ENCODE measurements around the gene OR51G2.
"Not testable (repeated sequence)": the region's sequence is repeated elsewhere in the genome, so short reads cannot be mapped to it uniquely, and the experiment has no call there.

Gene OR51G2, protein sequence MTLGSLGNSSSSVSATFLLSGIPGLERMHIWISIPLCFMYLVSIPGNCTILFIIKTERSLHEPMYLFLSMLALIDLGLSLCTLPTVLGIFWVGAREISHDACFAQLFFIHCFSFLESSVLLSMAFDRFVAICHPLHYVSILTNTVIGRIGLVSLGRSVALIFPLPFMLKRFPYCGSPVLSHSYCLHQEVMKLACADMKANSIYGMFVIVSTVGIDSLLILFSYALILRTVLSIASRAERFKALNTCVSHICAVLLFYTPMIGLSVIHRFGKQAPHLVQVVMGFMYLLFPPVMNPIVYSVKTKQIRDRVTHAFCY

DNA sequence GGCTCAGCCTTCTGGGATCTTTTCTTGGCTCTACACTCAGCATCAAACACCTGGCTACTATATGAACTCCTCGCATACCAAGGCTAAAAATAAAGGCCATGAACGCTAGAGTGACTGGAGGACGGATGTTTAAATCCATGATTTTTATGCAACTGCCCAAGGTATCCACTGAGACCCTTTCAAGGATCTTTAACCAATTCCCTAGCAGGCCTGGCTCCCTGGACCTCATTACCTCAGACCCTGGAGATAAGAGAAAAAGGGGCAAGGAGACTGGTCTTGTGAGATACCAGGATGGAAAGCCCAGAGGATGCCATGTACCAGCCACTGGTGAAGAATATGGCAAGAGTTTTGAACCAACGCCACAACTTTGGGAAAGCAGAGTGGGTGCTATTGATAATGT, at the start of gene OR51G2:
OR51G2 (minus strand) TSS at position 101 of the 400 bp plus-strand sequence. CDS start 3,687 bp downstream, outside the sequence.
- no peak for DNase-seq (ENCODE audit: low read depth)
- no peak within 1 kb of the TSS for H3K4me3 ChIP-seq (ENCODE audit: low read length)
- TF ChIP-seq, protein P1, sequence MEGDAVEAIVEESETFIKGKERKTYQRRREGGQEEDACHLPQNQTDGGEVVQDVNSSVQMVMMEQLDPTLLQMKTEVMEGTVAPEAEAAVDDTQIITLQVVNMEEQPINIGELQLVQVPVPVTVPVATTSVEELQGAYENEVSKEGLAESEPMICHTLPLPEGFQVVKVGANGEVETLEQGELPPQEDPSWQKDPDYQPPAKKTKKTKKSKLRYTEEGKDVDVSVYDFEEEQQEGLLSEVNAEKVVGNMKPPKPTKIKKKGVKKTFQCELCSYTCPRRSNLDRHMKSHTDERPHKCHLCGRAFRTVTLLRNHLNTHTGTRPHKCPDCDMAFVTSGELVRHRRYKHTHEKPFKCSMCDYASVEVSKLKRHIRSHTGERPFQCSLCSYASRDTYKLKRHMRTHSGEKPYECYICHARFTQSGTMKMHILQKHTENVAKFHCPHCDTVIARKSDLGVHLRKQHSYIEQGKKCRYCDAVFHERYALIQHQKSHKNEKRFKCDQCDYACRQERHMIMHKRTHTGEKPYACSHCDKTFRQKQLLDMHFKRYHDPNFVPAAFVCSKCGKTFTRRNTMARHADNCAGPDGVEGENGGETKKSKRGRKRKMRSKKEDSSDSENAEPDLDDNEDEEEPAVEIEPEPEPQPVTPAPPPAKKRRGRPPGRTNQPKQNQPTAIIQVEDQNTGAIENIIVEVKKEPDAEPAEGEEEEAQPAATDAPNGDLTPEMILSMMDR (conservative IDR thresholded peaks at IDR 0.05; ENCODE audit: low read length) = no peak

DNA sequence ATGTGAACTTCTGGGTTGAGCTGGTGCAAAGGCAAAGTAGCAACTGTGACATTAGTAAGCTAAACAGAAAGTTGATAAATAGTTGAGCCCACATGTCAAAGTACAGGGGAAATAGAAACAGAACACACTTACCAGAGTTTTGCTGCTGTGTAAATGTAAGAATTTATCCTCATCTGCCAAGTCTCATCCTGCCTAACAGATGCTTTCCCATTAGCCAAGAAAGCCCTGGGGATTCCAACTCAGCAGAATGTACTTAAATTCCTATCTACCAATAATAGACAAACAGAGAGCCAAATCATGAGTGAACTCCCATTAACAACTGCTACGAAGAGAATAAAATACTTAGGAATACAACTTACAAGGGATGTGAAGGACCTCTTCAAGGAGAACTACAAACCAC, 43.7 kb upstream of the OR51G2 start:
- TF ChIP-seq, protein P1 (conservative IDR thresholded peaks at IDR 0.05; ENCODE audit: low read length) = no peak
- H3K4me3 ChIP-seq (ENCODE audit: low read length) = no peak overlapping the region
- no peak for DNase-seq (ENCODE audit: low read depth)

DNA sequence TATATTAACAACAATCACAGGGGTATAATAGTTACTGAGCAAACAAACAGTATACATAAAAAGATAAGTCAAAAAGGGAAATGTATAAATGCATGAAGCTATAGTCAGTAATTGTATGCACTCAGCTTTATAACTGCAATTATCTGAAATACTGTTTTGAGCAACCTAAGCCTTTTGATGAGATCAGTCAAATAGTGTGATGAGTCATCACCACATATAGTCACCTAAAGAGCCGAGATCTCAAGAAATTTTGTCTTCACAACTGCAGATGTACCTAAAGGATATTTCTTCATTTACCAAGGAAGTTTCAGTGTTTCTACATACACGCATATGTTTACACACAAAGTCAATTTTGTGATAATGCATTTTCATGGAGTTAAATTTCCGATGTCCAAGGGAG, 41.7 kb upstream of the OR51G2 start:
- TF ChIP-seq, protein P1 (conservative IDR thresholded peaks at IDR 0.05; ENCODE audit: low read length) = no peak
- DNase-seq (ENCODE audit: low read depth) = no peak
- H3K4me3 ChIP-seq (ENCODE audit: low read length) = no peak overlapping the region

DNA sequence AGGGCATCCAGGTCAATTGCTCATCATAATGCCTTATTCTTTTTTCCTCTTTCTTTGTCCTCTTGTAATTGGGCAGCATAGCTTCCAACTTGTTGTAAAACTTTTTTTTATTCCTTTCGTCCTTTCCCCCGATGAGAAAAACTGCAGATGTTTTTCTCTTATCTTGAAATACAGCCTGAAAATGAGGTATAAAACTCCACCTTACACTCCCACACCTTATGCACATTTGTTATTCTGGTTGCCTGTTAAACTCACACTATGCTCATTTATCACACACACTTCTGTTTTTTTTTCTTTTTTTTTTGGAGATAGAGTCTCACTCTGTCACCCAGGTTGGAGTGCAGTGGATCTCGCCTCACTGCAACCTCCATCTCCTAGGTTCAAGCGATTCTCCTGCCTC, 38.2 kb upstream of the OR51G2 start:
- DNase-seq (ENCODE audit: low read depth) = no peak
- TF ChIP-seq, protein P1 (conservative IDR thresholded peaks at IDR 0.05; ENCODE audit: low read length) = no peak

DNA sequence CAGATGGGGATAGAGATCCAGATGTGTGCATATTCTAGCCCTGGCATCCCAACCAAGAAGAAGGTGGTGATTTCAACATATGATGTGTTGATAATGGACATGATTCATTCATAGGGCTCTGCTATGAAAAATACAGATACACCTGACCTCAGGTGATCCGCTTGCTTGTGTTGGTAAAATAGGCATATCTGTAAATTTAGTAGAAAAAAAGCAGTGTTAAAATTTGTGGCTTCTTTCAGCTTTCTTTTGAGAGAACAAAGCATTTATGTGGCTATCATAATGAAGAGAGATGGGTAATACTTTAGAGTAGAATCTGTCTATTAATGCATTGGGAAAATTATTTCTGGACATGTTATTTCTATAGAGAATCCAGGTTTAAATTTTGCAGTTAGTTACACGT, 36.5 kb upstream of the OR51G2 start, which contains the start of gene OR51A2:
OR51A2 (minus strand) TSS at position 101 of the 400 bp plus-strand sequence; CDS start at position 101, 0 bp downstream.
- H3K4me3 ChIP-seq (ENCODE audit: low read length); DNase-seq (ENCODE audit: low read depth): not testable (repeated sequence)

More for the DNA sequence above, 38.2 kb upstream of the OR51G2 start:
- no peak overlapping the region for H3K4me3 ChIP-seq (ENCODE audit: low read length)

DNA sequence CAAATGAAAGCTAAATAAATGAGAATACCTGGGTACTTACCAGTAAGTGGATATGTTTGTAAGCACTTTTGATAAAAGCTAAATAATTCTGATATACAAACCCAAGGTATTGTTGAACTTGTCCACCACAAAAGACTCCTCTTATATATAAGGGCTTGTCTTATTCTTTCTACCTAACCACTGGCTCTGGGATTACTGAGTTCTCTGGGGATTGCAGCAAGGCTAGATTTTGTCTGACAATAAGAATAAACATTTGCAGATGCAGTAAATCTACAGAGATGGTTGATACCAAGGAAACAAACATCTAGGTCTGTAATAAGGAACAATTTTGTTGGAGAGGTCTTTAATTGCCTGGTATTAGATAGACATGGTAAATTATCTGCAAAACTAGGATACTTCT, 28.4 kb upstream of the OR51G2 start, which contains the start of gene OR51A4:
OR51A4 (minus strand) TSS at position 101 of the 400 bp plus-strand sequence. CDS start 505 bp downstream, outside the sequence.
- no peak within 1 kb of the TSS for H3K4me3 ChIP-seq (ENCODE audit: low read length)
- DNase-seq (ENCODE audit: low read depth) = no peak
- TF ChIP-seq, protein P1 (conservative IDR thresholded peaks at IDR 0.05; ENCODE audit: low read length) = no peak

DNA sequence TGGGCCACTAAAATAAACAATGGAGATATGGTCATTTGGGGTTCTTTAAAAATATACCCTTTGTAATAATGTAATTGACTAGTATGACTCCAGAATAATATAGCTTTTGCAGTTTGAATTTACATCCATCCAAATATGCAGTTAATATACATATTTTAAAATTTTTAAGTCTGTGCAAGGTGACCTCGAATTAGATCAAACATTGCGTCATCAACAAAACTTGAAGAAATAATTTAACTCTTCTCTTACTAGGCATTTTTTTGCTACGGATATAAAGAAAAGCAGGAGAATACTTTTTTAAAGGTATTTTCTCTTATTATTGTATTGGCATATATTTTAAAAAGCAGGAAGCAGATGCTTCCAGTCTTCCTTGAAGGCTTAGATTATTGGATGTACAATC, 17.6 kb upstream of the OR51G2 start:
- H3K4me3 ChIP-seq (ENCODE audit: low read length) = no peak overlapping the region
- TF ChIP-seq, protein P1 (conservative IDR thresholded peaks at IDR 0.05; ENCODE audit: low read length) = no peak
- no peak for DNase-seq (ENCODE audit: low read depth)

All from AG10803 (cell line).